Heart left ventricle (tissue), 16 donors: ENCODE data around the gene NOCT. TPM values are rescaled to one million over a fixed set of nuclear protein-coding genes. Genes with fewer than 3 reads are reported as not detected.

Experiments
- ATAC-seq, 4 donors: fragments of 200-7000 bp; cut with Tn5 transposase; one replicate each; pipeline ENCODE4 v1.9.1; 2020 to 2022; ENCODE audit warnings: moderate library complexity in 4 of 4, mild to moderate bottlenecking in 3 of 4, moderate number of reproducible peaks in 1 of 4
- DNase-seq, 5 donors: peaks; one replicate each; pipeline ENCODE4 v3.0.0-alpha.2; 2020
- H3K27ac ChIP-seq, 12 donors: fragments of 200-600 bp; sonication (generic) in 4 of 12; one replicate each; pipeline versions ENCODE4 v1.5.0 to v1.8.0; 2016 to 2022; ENCODE audit warnings: mild to moderate bottlenecking in 2 of 12
- H3K27me3 ChIP-seq, 9 donors: fragments of 200-600 bp; sonication (generic) in 2 of 9; one replicate each; pipeline versions ENCODE4 v1.5.1 to v1.8.0; 2016 to 2022; ENCODE audit warnings: mild to moderate bottlenecking in 3 of 9
- H3K36me3 ChIP-seq, 9 donors: fragments of 200-600 bp; sonication (generic) in 2 of 9; one replicate each; pipeline versions ENCODE4 v1.5.0 to v1.8.0; 2018 to 2022; ENCODE audit warnings: mild to moderate bottlenecking in 2 of 9
- H3K4me1 ChIP-seq, 12 donors: fragments of 200-600 bp; sonication (generic) in 4 of 12; one replicate each; pipeline versions ENCODE4 v1.5.0 to v1.8.0; 2016 to 2022; ENCODE audit warnings: mild to moderate bottlenecking in 3 of 12
- H3K4me3 ChIP-seq, 12 donors: fragments of 200-600 bp; sonication (generic) in 4 of 12; one replicate each; pipeline versions ENCODE4 v1.5.0 to v1.8.0; 2017 to 2022; ENCODE audit warnings: mild to moderate bottlenecking in 9 of 12, moderate library complexity in 4 of 12
- H3K9me3 ChIP-seq, 12 donors: fragments of 200-600 bp; sonication (generic) in 4 of 12; one replicate each; pipeline versions ENCODE4 v1.5.0 to v1.8.0; 2016 to 2022; ENCODE audit warnings: mild to moderate bottlenecking in 1 of 12
- CTCF ChIP-seq, 12 donors: fragments of 200-600 bp; sonication (generic) in 4 of 12; IDR thresholded peaks; one replicate each; pipeline versions ENCODE4 v1.5.0 to v1.8.0; 2018 to 2022; ENCODE audit warnings: antibody characterized with exemption in 12 of 12, mild to moderate bottlenecking in 5 of 12
- POLR2A ChIP-seq, 2 donors: fragments of 450-650 bp; IDR thresholded peaks; one replicate each; pipeline ENCODE4 v1.6.1; 2017; ENCODE audit warnings: antibody characterized with exemption in 2 of 2, mild to moderate bottlenecking in 2 of 2, moderate library complexity in 2 of 2
- WGBS, 4 donors: extraction: QIAGEN DNeasy Blood & Tissue Kit in 2 of 4; methylation state at CpG; one replicate each; pipeline versions ENCODE4 v1.1.5 to v1.1.7; 2013 to 2018; 5-methylcytosine and 5-hydroxymethylcytosine counted together
- intact Hi-C, 10 donors: fragments of 100-400 bp; cut with DNase I; formaldehyde crosslinking; loops; one replicate each; pipeline versions ENCODE4 v1.11.1 to v1.14.2; 2022
- polyA plus RNA-seq, 2 donors: library from polyadenylated mRNA; stranded (reverse); fragments of 200-250 nt; gene quantifications; one replicate each; pipeline ENCODE4 v1.2.3, GENCODE V29; 2013
- total RNA-seq, 9 donors: library from RNA; depleted of rRNA in 2 of 9; stranded (reverse); fragments of >200 nt in 2 of 9; fragmentation: NEBNext Ultra II Directional in 3 of 9; extraction: Animal tissue kit (Norgen Biotek cat#: 25700) in 3 of 9; gene quantifications; one replicate each; pipeline versions ENCODE4 v1.1.0 to v1.2.4, GENCODE V29; 2016 to 2023
- donor health status: ischemic (EF 13 %, LVEDD 7.1; RV severe dilation, severe dysfunction).
- donor health status: healthy with polysubstance abuse.
- donor health status: DM: no; HTN: yes; CAD: no.
- donor health status: DM: no; HTN: no; CAD: no.
- donor health status: ischemic (EF 25% LVEDD 6.9; RV normal size, moderate dysfunction).
- donor health status: ischemic (EF 25% LVEDD 5.7; RV mildly dilated, moderate dysfunction).
- donor health status: healthy.
- donor health status: DM: yes; HTN: yes; CAD: no.
- donor health status: ischemic (EF 35%, LVEDD 5.7; RV mildly dilated, moderate dysfunction).
- donor health status: nonischemic (EF 11% LVEDD 7.7; RV severe dilation, severe dysfunction).
- donor health status: DM: yes; HTN: yes; CAD: no.
- donor health status: PGD.
- donor health status: ischemic (EF 29% LVEDD 5.4; RV normal size, mild dysfunction).
- donor health status: nonischemic (EF 23%, LVEDD 6.1; RV moderate dilation, normal function).

The NOCT gene
- total and polyA plus RNA-seq, 11 donors, result 3.1 to 16.8 (median 8.5) TPM

- WGBS, 4 donors, result 0 to 3% (median 0%) methylated on average over 2 of the region's 2 CpGs
- peaks cover 0 to 38% (median 26%) of the 10 kb centered on the region in 12 donors for H3K4me1 ChIP-seq
- no peak for ATAC-seq
- H3K4me3 ChIP-seq, result peak overlapping the region; percentile 72 to 94 (median 82)
- DNase-seq, result no peak
- H3K27ac ChIP-seq, result peak overlapping the region; percentile 80 to 97 (median 94)
- H3K27me3 ChIP-seq, result no peaks in the 10 kb centered on the region
- TF ChIP-seq CTCF (IDR thresholded peaks at IDR 0.05) (no peak), POLR2A (IDR thresholded peaks at IDR 0.05) (no peak)
- no peaks in the 10 kb centered on the region for H3K36me3 ChIP-seq
- intact Hi-C loops, result loop anchor here (2.0 to 10.0 kb wide), 8 partner anchors 47 to 368 kb away; partner anchors contain the start of genes NAA15 (in 4 of the 10), ELF2 (in 3 of the 10), NDUFC1 (in 3 of the 10) and RAB33B (in 1 of the 10)
- H3K9me3 ChIP-seq, result no peaks in the 10 kb centered on the region
These were observed 69.2 kb downstream of the NOCT start for GRCh38 chr4:139084804-139085093.

GRCh38 chr4:139085141-139085540 is 69.6 kb downstream of the NOCT start:
- Histone ChIP-seq H3K9me3 (no peaks in the 10 kb centered on the region), H3K27me3 (no peaks in the 10 kb centered on the region), H3K27ac (peak overlapping the region; percentile 80 to 97 (median 94)), H3K4me1 (peaks cover 0 to 35% (median 24%) of the 10 kb centered on the region in 12 donors), H3K36me3 (peaks cover 0 to 2% (median 0%) of the 10 kb centered on the region in 9 donors), H3K4me3 (peak overlapping the region in 11 of 12 donors; percentile 72 to 94 (median 82))
- TF ChIP-seq POLR2A (IDR thresholded peaks at IDR 0.05) (no peak), CTCF (IDR thresholded peaks at IDR 0.05) (peak in 4 of 12 donors; percentile 11 to 42 (median 20))
- ATAC-seq (no peak), DNase-seq (no peak)
- intact Hi-C loops, result loop anchor here in 4 of 10 donors (2.0 to 10.0 kb wide), 3 partner anchors 50 to 216 kb away; partner anchors contain the start of gene NAA15 (in 1 of the 4)
- 51 to 57% (median 53%) methylated on average over 5 of the region's 5 CpGs for WGBS, 4 donors

- intact Hi-C loops, result no loop called here
- Histone ChIP-seq H3K36me3 (peaks cover 0 to 11% (median 4%) of the 10 kb centered on the region in 9 donors), H3K27ac (no peak overlapping the region), H3K9me3 (no peaks in the 10 kb centered on the region), H3K4me3 (no peak overlapping the region), H3K27me3 (no peaks in the 10 kb centered on the region), H3K4me1 (no peaks in the 10 kb centered on the region)
- WGBS, 4 donors, result 81 to 87% (median 86%) methylated on average over 11 to 12 of the region's 12 CpGs
- DNase-seq (no peak), ATAC-seq (no peak)
- TF ChIP-seq CTCF (IDR thresholded peaks at IDR 0.05) (no peak), POLR2A (IDR thresholded peaks at IDR 0.05) (no peak)
These were observed 76.7 kb downstream of the NOCT start for GRCh38 chr4:139092271-139092670.

Other genes with a start within 250 kb of the NOCT start
- 10 to 100 TPM; 29.7 to 44.2 (median 34.3) TPM for gene ELF2, start 161.4 kb downstream of the NOCT start, total RNA-seq
- gene ELF2, start 161.4 kb downstream of the NOCT start, polyA plus RNA-seq, result 10 to 100 TPM; 10.3 to 18.2 TPM